HepG2 (cell line): ENCODE data around the gene SPEM2. TPM values are rescaled to one million over a fixed set of nuclear protein-coding genes. Genes with fewer than 3 reads are reported as not detected.

ENCODE experiments used
- ATAC-seq: fragments of 200-7000 bp; cut with Tn5 transposase; 3 replicates; pipeline ENCODE4 v1.9.1; 2020; ENCODE audit warnings: mild to moderate bottlenecking, moderate library complexity
- BruUV-seq: library from RNA; stranded (reverse); fragments of 400-500 nt; replicated peaks from 2 replicates; lab custom pipeline; 2021; lab: Mats Ljungman, UMichigan
- CTCF ChIA-PET: fragments of 300-600 bp; formaldehyde crosslinking; extraction: SDS; loops from one replicate; lab custom pipeline; 2021; ENCODE audit warnings: low total read pairs, inconsistent platforms, low intra/inter-chr PET ratio; lab: Yijun Ruan, JAX
- POLR2A ChIA-PET: fragments of 350-600 bp; sonication (Branson Sonifier 250); formaldehyde crosslinking; loops from one replicate; lab custom pipeline; 2020; ENCODE audit warnings: antibody characterized with exemption, inconsistent platforms; lab: Yijun Ruan, JAX
- DNase-seq: peaks from one replicate; pipeline ENCODE4 v3.0.0-alpha.2; 2015; ENCODE audit warnings: low spot score
- FAIRE-seq: peaks from 3 replicates; lab custom pipeline; 2011; peaks lifted over from hg19 to GRCh38; lab: Jason Lieb, UNC
- H2AFZ ChIP-seq: one replicate; pipeline ENCODE4 v1.6.1; 2011; ENCODE audit warnings: low read length, inconsistent platforms
- H3K27ac ChIP-seq: fragments of 300-600 bp; 3 replicates; pipeline ENCODE4 v1.8.0; 2011; ENCODE audit warnings: mixed run types, mild to moderate bottlenecking, mixed read lengths, low read length, inconsistent platforms; ENCODE audit not compliant: insufficient read depth; ENCODE audit errors: extremely low read length
- H3K27me3 ChIP-seq, 2 experiments: fragments of 200-600 bp in 1 of 2; 2 replicates in 1 of 2; 3 replicates in 1 of 2; pipeline versions ENCODE4 v1.6.0 to v1.8.0; 2011; ENCODE audit warnings: low read length in 2 of 2, mild to moderate bottlenecking in 2 of 2, moderate library complexity in 2 of 2, inconsistent platforms in 1 of 2; ENCODE audit not compliant: insufficient read depth in 2 of 2, control insufficient read depth in 1 of 2
- H3K36me3 ChIP-seq, 2 experiments: fragments of 200-600 bp in 1 of 2; replicated peaks in 1 of 2; 2 replicates in 1 of 2; 3 replicates in 1 of 2; pipeline versions ENCODE4 v1.5.1 to v1.8.0; 2011; ENCODE audit warnings: low read length in 2 of 2, inconsistent platforms in 1 of 2; ENCODE audit not compliant: insufficient read depth in 2 of 2, control insufficient read depth in 1 of 2
- H3K4me1 ChIP-seq: 2 replicates; pipeline ENCODE4 v1.5.1; 2012; ENCODE audit warnings: low read length, inconsistent platforms; ENCODE audit not compliant: insufficient read depth
- H3K4me2 ChIP-seq: 2 replicates; pipeline ENCODE4 v1.6.0; 2011; ENCODE audit warnings: low read depth, low read length, inconsistent platforms
- H3K4me3 ChIP-seq, 3 experiments: fragments of 200-600 bp in 1 of 3; sonication (generic), shearing (Covaris generic) in 1 of 3; replicated peaks in 1 of 3; 2 replicates each; pipeline ENCODE4 v1.5.1; 2011 to 2016; ENCODE audit warnings: low read length in 3 of 3, inconsistent platforms in 2 of 3, low read depth in 2 of 3, mild to moderate bottlenecking in 2 of 3, control low read depth in 1 of 3, mixed read lengths in 1 of 3; ENCODE audit not compliant: insufficient read depth in 1 of 3
- H3K79me2 ChIP-seq: one replicate; pipeline ENCODE4 v1.6.1; 2011; ENCODE audit warnings: low read length, inconsistent platforms; ENCODE audit not compliant: insufficient read depth
- H3K9ac ChIP-seq: 2 replicates; pipeline ENCODE4 v1.6.0; 2011; ENCODE audit warnings: mild to moderate bottlenecking, low read depth, low read length, inconsistent platforms; ENCODE audit not compliant: insufficient read depth
- H3K9me3 ChIP-seq: 2 replicates; pipeline ENCODE4 v1.5.1; 2012; ENCODE audit warnings: mild to moderate bottlenecking, low read length
- H4K20me1 ChIP-seq: 2 replicates; pipeline ENCODE4 v1.6.0; 2011; ENCODE audit warnings: inconsistent platforms, mild to moderate bottlenecking, low read length, moderate library complexity; ENCODE audit not compliant: insufficient read depth
- ARID5B ChIP-seq: IDR thresholded peaks from 2 replicates; pipeline ENCODE4 v1.4.0; 2020; ENCODE audit warnings: mild to moderate bottlenecking, missing genetic modification reagents
- FOXJ3 ChIP-seq: sonication (generic); formaldehyde crosslinking; IDR thresholded peaks from 2 replicates; pipeline ENCODE4 v1.4.0; 2020; ENCODE audit warnings: missing genetic modification reagents, mild to moderate bottlenecking, borderline replicate concordance
- KLF9 ChIP-seq: IDR thresholded peaks from 2 replicates; pipeline ENCODE4 v1.6.1; 2016; ENCODE audit warnings: low read depth
- MYC ChIP-seq: sonication (generic); formaldehyde crosslinking; IDR thresholded peaks from 2 replicates; pipeline ENCODE4 v1.9.0; 2021; ENCODE audit warnings: missing genetic modification reagents, borderline replicate concordance
- POLR2AphosphoS5 ChIP-seq: IDR thresholded peaks from 2 replicates; pipeline ENCODE4 v1.6.1; 2012; ENCODE audit warnings: low read depth, low read length
- RNF219 ChIP-seq: sonication (generic); formaldehyde crosslinking; IDR thresholded peaks from 2 replicates; pipeline ENCODE4 v1.5.0; 2020; ENCODE audit warnings: mild to moderate bottlenecking, missing genetic modification reagents
- YEATS4 ChIP-seq: sonication (generic); formaldehyde crosslinking; IDR thresholded peaks from 2 replicates; pipeline ENCODE4 v1.4.0; 2020; ENCODE audit warnings: missing genetic modification reagents, borderline replicate concordance
- ZNF589 ChIP-seq: sonication (generic); formaldehyde crosslinking; conservative IDR thresholded peaks from 2 replicates; pipeline ENCODE4 v1.8.0; 2022; ENCODE audit warnings: mild to moderate bottlenecking, moderate library complexity, missing genetic modification reagents
- WGBS: methylation state at CpG from one replicate; pipeline ENCODE4 v1.1.6; 2017; ENCODE audit warnings: low lambda C conversion rate; 5-methylcytosine and 5-hydroxymethylcytosine counted together
- in situ Hi-C: cut with HindIII; loops from 2 replicates; pipeline ENCODE4 v1.10.0; 2017; ENCODE audit warnings: low pct_unique_long_range_greater_than_20kb; ENCODE audit not compliant: extremely low pct_ligation_motif_present
- intact Hi-C: fragments of 100-400 bp; cut with micrococcal nuclease; formaldehyde crosslinking; loops from one replicate; pipeline ENCODE4 v1.10.0; 2022; ENCODE audit not compliant: unreplicated experiment
- polyA plus RNA-seq, 8 experiments: library from polyadenylated mRNA; depleted of rRNA in 3 of 8; stranded (reverse) in 7 of 8; unstranded in 1 of 8; fragments of >200 nt; fragmentation: Illumina TruSeq in 4 of 8; extraction: Trizol in 4 of 8; gene quantifications; 2 replicates each; pipeline versions ENCODE4 v1.2.1 to v1.2.3, GENCODE V29; 2011 to 2016; ENCODE audit warnings: low read depth in 4 of 8, missing spikeins in 1 of 8, mixed read lengths in 1 of 8; ENCODE audit not compliant: insufficient read depth in 1 of 8
- total RNA-seq, 5 experiments: library from RNA; depleted of rRNA; stranded (reverse); fragments of >200 nt; fragmentation: Illumina TruSeq; extraction: Trizol; gene quantifications; 2 replicates each; pipeline ENCODE4 v1.2.3, GENCODE V29; 2016; ENCODE audit warnings: low read depth in 1 of 5

The SPEM2 gene
- total and polyA plus RNA-seq, 2 of the 13 experiments (the other 11 are each of a cell fraction or from before 2014, with no cell fraction given), result not detected

GRCh38 chr17:7389924-7390910 lies 35.2 kb upstream of the SPEM2 start:
- in situ Hi-C loops (no loop called here), intact Hi-C loops (no loop called here)
- no peak for DNase-seq
- no peak overlapping the region for H3K27ac ChIP-seq
- peaks cover 0 to 2% of the 10 kb centered on the region in 2 experiments; a peak in 2 of 5 replicates for H3K36me3 ChIP-seq
- no peaks in the 10 kb centered on the region for H4K20me1 ChIP-seq
- no peak for ATAC-seq
- H3K9me3 ChIP-seq, result no peaks in the 10 kb centered on the region
- H2AFZ ChIP-seq, result no peak overlapping the region
- CTCF ChIA-PET, result no interaction called here
- POLR2A ChIA-PET, result interaction anchor here (2.4 kb wide), 1 partner anchor 13 kb away, joined by 12 read pairs; the partner anchor contains the start of gene TMEM256
- WGBS, result 88% methylated on average over 14 of the region's 19 CpGs
- H3K79me2 ChIP-seq, result no peaks in the 10 kb centered on the region
- no TSS peak for BruUV-seq
- FAIRE-seq, result no peak
- no peak overlapping the region for H3K9ac ChIP-seq
- H3K27me3 ChIP-seq, result no peaks in the 10 kb centered on the region
- TF ChIP-seq YEATS4 (CRISPR knock-in tag) (no peak), POLR2AphosphoS5 (no peak), KLF9 (CRISPR knock-in tag) (no peak), MYC (CRISPR knock-in tag) (no peak), FOXJ3 (no peak), ARID5B (CRISPR knock-in tag) (no peak), RNF219 (CRISPR knock-in tag) (no peak), ZNF589 (CRISPR knock-in tag) (no peak)
- no peak overlapping the region for H3K4me2 ChIP-seq
- H3K4me1 ChIP-seq, result peaks cover 13% of the 10 kb centered on the region
- H3K4me3 ChIP-seq, result no peak overlapping the region
